Middle frontal gyrus (tissue), 1 donor: ENCODE data around the gene SLC35E4.
"Not testable (repeated sequence)": the region's sequence is repeated elsewhere in the genome, so short reads cannot be mapped to it uniquely, and the experiment has no call there.

Experiments
- DNase-seq: peaks from one replicate; pipeline ENCODE4 v3.0.0-alpha.2; 2015; ENCODE audit warnings: low spot score; ENCODE audit errors: extremely low spot score

Gene SLC35E4

DNA sequence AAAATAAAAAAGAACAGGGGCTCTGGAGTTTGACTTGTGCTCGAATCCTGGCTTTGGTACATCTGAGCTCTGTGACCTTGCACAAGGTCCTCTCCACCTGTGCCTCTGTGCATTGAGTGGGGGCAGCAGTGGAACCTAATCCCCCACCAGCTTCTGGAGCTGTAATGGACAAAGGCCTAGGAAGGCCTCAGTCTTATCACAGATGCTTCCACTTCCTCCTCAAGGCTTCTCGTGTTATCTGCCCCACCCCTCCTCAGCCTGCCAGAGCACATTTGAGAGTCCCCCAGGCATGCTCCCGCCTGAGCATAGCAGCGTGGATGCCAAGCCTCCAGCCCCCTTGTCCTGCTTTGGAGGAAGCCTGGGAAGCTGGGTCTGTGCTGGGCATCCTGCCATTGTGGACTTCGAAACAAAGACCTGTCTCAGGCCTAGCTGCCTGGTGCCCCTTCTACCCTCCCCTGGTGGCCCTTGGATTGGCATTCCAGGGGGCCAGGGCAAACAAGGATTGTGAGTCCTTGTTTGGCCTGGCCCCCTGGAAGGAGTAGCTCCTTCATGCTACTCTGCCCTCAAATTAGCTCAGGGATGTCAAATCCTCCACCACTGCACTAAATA is 15.0 kb downstream of the SLC35E4 start:
- DNase-seq = peak; percentile 13

DNA sequence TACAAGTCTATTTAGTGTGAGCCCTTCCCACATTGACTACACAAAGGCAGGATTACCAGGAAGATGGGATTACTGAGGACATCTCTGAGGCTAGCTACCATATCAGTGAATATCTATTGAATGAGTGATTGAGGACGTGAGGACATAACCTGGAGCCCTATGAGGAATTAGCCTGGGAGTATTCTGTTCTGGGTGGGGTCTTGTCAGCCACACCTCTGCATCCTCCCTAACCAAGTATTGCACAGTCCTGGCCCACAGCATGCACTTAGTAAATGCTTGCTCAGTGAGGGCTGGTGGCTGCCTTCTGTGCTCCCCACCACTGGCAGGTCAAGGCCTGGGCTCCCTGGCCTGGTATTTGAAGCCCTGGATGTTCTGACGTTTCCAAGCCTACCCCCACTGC is 17.3 kb downstream of the SLC35E4 start:
- DNase-seq = no peak

DNA sequence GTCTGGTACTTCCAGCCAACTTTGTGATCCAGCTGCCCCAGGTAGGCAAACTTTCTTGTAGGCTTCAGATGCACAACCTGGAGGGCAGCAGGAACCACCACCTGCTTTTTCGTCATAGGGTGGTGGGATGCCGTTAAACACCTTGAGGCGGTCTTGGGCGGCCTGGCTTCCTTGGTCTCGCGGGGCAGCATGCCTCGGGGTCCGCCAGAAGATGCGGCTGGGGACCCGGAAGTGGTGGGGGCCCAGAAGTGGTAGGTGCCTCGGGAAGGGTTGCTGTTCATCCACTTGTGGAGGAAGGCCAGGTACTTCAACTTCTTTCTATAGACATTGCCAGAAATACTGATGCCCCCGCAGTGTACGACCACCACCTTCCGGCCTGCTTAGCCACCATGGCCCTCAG is 18.8 kb downstream of the SLC35E4 start:
- DNase-seq = no peak

GRCh38 chr22:30655532-30655931 is 20.0 kb downstream of the SLC35E4 start:
- DNase-seq = no peak

DNA sequence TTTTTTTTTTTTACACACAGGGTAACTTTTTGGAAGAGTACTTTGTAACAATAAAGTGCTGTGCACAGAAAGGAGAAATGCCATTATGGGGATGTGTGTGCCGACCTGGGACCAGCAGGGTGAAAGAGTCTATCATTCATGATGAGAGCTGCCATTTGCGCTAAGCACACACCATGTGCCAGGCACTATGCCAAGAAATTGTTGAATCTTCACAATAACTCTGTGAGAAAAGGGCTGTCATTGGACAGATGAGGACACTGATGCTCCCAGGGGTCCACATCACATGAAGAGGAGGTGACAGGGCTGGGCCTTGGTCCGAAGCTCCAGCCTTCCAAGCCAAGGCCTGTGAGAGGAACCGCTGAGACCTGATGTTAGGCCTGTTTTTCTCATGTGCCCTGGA is 26.5 kb downstream of the SLC35E4 start:
- no peak for DNase-seq

DNA sequence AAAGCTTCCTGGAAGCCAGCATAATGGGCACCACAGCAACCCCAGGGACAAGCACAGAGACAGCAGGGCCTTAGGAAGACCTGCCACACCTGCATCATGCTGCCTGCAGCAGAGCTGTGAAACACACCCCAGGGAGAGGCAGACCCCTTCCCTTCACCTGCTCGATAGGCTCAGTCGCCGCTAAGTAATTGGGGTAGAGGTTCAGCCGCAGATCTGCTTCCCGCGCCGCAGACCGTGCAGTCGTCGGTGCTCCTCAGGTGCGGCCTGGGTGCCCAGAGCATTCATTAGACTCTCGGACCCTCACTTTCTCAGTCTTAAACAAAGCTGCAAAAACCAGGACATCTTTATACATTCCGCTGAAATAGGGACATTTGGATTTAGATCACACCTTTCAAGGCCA is 29.2 kb downstream of the SLC35E4 start:
- no peak for DNase-seq

GRCh38 chr22:30665266-30665665 is 29.7 kb downstream of the SLC35E4 start:
- no peak for DNase-seq

DNA sequence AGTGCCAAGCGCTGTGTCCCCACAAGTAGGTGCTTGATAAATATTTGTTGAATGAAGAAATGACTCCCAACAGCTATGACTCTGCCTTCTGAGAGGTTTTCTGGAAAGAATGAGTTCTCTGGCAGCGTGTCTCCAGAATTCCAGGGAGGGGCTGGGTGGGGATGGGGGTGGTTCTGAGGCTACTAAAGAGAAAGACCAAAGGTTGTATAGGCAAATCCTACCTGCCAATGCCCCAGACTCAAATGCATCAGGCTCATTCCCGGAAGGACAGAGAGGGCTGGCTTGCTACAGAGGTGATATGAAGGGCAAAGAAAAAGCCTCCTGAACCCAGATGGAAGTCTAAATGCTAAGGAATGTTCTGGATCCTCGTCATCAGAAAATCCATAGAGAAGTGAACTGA is 30.2 kb downstream of the SLC35E4 start:
- no peak for DNase-seq

DNA sequence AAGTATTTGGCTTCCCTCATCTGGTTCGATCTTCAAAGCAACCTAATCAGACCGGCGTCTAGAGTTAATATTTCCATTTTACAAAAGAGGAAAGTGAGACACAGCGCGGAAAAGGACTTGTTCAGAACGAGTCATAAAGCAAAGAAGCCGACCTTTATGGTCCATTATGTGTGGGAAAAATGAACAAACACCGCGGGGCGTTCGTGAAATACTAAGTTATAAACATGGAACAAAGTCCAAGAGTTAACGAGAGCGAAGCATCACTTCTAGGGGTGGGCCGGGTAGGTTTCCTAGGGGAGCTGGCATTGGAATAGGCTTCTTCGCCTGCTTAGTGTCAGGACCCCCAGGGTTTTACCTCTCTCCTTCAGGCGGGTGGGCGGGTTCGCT is 31.5 kb downstream of the SLC35E4 start:
- no peak for DNase-seq

DNA sequence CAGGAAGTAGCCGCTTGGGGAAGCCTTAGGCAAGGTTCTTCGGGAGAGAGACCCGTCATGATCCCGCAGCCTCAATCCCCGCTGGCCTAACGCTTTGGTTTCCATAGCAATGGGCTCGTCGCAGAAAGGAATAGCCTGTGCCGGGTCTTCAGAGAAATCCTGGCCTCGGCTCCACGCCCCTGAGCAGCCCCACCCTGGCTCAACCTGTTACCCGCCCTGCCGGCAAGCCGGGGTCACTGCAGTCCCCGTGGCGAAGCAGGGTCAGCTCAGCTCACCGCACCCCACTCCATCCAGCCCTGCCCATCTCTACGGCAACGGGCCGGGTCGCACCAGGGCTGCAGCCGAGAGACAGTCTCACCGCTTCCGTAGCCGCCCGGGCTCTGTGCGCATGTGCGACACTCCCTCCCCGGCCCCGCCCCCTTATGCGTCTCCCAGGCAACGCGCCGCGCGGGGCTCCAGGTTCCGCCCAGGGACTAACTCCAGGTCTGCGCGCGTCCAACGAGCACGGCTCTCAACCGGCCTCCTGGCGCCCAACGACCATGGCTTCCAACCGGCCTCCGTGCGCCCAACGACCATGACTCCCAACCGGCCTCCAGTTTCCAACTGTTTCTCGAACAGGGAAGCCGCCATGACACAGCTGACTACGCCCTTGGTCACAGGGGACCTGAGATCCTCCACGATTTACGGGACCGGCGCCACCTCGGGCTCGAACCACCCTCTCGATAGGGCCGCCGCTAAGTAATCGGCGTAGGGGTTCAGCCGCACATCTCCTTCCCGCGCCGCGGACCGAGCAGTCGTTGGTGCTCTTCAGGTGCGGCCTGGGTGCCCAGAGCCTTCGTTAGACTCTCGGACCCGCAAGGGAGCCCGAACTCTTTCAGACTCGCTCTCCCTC is 32.2 kb downstream of the SLC35E4 start, which contains the start of gene DUSP18:
DUSP18 (minus strand) TSS at position 382 of the 892 bp plus-strand sequence. CDS start 3,872 bp downstream, outside the sequence.
- peak; percentile 82 for DNase-seq

DNA sequence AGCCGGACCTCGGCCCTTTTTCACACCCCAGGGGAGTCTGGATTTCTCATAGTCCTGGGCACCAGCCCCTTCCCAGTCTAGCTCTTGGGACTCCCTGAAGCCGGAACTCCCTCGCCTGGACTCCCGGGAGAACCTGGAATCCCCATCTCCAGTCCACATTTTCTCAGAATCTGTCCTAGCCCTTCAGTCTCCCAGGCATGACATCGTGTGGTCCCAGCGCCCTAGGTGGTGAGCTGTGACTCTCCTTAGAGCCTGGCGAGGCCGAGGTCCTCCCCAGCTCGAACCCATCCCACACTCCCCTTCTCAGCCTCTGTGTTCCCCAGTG is 32.8 kb downstream of the SLC35E4 start:
- no peak for DNase-seq

DNA sequence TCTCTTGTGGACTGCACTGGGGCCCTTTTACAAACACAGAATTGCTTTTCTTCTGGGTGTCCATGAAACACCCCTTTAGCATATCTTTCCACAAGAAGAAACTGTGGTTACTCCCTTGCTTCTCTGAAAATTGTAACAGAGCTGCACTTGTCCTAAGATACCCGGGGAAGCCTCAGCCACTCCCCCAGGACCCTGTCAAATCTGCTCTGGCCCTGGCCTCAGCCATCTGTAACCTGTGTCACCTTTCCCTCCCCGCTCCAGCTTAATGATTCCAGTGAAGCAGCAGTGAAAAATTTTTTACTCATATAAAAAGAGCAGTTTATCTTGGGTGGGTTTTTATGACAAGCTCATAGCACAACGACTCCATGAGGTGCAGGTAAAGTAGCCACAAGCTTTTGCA is 35.5 kb downstream of the SLC35E4 start:
- DNase-seq = no peak

DNA sequence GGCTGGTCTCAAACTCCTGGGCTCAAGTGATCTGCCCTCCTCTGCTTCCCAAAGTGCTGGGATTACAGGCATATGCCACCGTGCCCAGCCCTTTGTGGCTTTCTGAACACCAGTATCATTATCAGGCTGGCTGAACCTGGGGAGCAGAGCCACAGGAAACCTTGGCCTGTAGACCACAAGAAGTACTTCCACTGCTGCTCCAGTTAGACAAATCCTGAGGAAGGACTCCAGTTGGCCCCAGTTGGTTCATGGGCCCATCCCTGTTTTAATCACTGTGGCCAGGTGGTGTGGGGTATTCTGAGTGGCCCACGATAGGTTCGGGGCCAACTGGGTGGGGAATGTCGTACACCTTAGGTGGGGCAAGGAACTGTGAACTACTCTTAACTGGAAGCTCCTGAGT is 37.6 kb downstream of the SLC35E4 start:
- DNase-seq = no peak

- DNase-seq = no peak
Observed at GRCh38 chr22:30674482-30674881, 38.9 kb downstream of the SLC35E4 start.

- no peak for DNase-seq
Observed at GRCh38 chr22:30675436-30675835, 39.9 kb downstream of the SLC35E4 start.

- not testable (repeated sequence) for DNase-seq
Observed at GRCh38 chr22:30676565-30676964, 41.0 kb downstream of the SLC35E4 start.

DNA sequence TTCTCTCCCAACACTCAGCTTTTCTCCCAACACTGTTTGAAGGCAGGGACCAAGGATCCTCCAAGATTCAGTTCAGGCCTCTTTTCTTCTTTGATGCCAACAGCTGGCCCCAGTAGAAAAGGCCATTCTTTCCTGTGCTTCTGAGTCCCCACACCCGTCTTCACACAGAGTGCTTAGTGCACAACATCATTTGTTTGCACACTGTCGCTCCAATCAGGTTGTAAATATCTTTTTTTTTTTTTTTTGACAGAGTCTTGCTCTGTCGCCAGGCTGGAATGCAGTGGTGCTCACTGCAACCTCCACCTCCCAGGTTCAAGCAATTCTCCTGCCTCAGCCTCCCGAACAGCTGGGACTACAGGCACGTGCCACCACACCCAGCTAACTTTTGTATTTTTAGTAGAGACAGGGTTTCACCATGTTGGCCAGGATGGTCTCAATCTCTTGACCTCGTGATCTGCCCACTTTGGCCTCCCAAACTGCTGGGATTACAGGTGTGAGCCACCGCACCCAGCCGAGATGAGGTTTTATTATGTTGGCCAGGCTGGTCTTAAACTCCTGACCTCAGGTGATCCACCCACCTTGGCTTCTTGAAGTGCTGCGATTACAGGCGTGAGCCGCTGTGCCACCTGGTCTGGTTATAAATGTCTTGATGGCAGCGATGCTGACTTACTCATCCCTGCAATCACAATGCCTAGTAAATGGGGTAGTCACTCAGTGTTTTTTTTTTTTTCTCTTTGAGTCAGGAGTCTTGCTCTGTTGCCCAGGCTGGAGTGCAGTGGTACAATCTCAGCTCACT is 44.5 kb downstream of the SLC35E4 start:
- not testable (repeated sequence) for DNase-seq

GRCh38 chr22:30680991-30681770 is 45.6 kb downstream of the SLC35E4 start:
- no peak for DNase-seq

DNA sequence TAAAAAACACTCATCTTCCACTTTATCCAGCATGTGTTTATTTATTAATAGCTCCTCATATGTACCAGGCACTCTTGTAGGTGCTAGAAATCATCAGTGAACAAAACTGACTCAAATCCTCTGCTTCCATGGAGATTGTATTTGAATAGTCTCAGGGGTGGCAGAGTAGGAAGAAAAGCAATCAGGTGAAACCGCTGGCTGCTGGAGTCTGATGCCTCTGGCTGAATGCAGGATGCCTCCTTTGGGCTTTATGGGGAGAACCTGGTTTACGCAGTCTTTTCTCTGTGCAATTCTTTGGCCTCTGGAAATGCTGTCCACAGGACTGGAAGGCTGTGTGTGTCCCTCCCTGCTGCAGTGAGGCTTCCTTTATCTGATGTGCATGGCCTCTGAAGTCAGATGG is 46.2 kb downstream of the SLC35E4 start:
- DNase-seq = no peak

DNA sequence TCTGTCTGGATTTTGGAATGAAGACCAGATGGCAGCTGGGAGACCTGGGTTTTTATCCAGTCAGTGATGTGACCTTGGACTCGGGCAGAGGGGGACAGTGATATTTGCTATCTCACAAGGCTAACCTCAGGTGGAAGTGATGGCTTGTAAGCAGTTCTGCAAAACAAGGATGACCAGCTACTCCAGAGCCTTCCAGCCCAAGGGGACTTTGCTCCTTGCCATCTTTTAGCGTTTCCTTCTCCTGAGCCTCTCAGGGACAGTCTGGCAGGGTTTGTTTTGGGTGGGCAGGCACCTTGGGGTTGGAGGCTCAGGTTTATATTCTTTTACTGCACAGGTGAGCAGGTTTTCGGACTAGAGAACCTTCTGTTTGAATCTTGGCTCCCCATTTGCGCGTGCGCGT is 49.6 kb downstream of the SLC35E4 start:
- no peak for DNase-seq

DNA sequence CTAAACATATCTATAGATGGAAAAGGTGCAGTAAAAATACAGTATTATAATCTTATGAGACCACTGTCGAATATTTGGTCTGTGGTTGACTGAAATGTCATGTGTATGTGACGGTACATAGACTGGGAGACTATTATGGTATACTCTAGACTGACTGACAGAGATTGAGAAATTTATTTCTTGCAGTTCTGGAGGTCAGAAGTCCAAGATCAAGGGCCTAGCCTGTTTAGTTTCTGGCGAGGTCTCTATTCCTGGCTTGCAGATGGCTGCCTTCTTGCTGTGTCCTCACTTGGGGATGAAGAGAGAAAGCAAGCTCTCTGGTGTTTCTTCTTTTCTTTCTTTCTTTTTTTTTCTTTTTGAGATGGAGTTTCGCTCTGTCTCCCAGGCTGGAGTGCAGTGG is 51.8 kb downstream of the SLC35E4 start:
- no peak for DNase-seq
